Measurements from ENCODE around the gene GAREM1. TPM values are rescaled to one million over a fixed set of nuclear protein-coding genes. Genes with fewer than 3 reads are reported as not detected.

GAREM1 gene
- total RNA-seq, 1 donor from 2014 or later: 26.8 TPM

GRCh38 chr18:32290810-32291209 lies 179.9 kb downstream of the GAREM1 start:
- no peak for DNase-seq (ENCODE audit: low spot score)

- no peak for DNase-seq (ENCODE audit: low spot score)
Observed at GRCh38 chr18:32289483-32290075, 181.1 kb downstream of the GAREM1 start.

DNA sequence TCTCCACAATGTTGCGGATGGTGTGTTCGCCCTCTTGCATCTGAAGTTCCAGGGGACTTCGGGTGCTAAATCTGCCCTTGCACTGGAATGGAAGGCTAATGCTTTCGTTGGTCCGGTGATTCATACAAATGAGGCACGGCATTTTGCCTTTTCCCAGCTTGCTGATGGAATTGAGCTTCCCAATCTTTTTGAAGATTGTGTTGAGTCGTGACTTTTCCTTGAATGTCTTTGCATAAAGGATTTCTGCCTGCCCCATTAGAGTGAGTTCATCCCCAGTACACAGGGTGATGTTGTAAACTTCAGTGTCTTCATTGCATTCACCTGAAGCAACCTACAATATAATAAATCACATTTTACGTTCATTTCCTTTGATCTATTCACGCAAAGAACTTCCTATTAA lies 182.8 kb downstream of the GAREM1 start:
- DNase-seq (ENCODE audit: low spot score): no peak

- DNase-seq (ENCODE audit: low spot score): no peak
Observed at GRCh38 chr18:32287249-32287648, 183.4 kb downstream of the GAREM1 start.

DNA sequence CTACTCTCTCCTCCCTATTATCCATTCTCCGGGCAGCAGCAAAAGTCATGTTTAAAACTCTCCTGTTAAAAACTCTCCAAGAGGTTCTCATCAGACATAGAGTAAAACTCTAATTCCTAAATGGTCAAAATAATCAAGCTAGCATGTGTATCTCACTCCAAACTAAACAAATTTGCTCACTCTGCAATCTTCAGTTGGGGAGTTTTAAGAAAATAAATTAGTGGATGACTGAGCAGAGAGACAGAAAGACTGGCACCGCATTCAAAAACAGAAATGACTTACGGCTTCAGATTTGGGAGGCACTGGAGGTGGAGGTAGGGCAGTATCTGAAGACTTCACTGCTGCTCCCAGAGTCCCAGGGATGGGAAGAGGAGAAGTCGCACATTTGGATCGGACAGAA lies 183.9 kb downstream of the GAREM1 start:
- DNase-seq (ENCODE audit: low spot score): no peak

DNA sequence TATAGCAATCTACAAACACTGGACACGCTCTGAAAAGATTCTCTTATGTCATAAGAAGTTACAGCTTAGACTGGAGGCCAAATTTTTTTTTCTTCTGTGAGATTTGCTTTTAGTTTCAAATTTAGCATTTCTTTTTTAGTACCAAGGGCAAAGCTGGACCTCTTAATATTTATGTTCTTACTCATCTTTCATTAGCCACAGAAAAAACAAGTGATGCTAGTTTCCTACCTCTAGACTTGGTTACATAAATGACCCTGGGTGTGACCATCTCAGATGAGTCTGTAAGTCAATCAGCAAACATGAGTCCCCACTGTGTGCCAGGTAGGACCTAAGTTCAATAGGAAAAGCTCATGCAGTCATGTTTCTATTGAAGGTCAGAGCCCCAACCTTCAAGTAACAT lies 186.4 kb downstream of the GAREM1 start:
- no peak for DNase-seq (ENCODE audit: low spot score)

DNA sequence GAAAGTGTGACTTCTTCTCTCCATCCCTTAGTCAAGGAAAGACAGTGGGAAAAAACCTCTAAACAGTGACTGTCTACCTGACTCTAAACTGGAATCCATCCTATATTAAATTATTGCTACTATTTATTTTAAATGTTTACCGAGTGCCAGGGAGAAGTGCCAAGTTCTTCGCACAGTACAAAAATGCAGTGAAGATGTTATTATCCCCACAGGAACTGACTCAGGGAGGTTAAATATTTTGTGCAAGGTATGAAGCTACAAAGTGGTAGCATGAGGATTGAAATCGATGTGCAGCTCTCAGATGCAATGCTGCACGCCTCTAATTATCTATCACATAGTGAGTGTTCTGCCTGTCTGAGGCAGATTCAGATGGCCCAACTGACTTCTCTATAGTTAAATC lies 189.8 kb downstream of the GAREM1 start:
- no peak for DNase-seq (ENCODE audit: low spot score)

- DNase-seq (ENCODE audit: low spot score): no peak
Observed at GRCh38 chr18:32280188-32280783, 190.4 kb downstream of the GAREM1 start.

GRCh38 chr18:32278177-32278799 lies 192.4 kb downstream of the GAREM1 start:
- no peak for DNase-seq (ENCODE audit: low spot score)

DNA sequence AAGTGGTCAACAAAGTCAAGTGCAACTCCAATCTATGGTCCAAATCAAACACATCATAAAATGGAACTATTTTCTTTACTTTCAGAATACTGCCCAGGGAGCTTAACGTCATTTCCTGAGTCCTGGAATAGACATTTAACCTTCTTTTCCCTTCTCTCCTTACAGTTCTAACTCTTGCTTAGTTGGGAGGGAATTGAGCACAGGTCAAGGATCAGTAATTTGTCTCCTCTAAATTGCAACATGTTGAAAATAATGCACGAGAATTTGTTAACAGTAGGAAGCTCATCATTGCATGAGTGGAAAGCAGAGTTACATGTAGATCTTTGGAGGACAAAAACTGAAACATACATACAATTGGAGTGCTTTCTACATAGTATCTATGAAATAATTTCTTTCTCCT lies 193.1 kb downstream of the GAREM1 start:
- no peak for DNase-seq (ENCODE audit: low spot score)

- DNase-seq (ENCODE audit: low spot score): no peak
Observed at GRCh38 chr18:32276906-32277305, 193.8 kb downstream of the GAREM1 start.

GRCh38 chr18:32276256-32276655 lies 194.4 kb downstream of the GAREM1 start:
- no peak for DNase-seq (ENCODE audit: low spot score)

DNA sequence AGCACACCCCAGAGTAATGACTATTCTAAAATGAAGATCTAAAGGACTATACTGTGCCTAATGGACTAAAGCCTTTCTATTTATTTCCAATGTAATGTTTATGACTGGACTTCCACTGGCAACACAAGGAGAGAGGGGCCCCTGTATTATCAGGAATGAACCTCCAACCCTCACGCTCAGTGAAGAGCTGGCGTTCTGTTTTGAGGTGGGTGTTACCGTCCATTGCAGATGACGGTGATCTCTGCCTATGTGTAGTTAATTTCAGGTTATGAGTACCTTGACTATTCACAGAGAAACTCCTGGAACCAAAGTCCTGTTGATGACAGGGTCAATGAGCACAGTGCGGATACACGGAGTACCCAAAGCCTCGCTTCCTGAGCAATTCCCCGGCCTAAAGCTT lies 195.5 kb downstream of the GAREM1 start:
- no peak for DNase-seq (ENCODE audit: low spot score)

DNA sequence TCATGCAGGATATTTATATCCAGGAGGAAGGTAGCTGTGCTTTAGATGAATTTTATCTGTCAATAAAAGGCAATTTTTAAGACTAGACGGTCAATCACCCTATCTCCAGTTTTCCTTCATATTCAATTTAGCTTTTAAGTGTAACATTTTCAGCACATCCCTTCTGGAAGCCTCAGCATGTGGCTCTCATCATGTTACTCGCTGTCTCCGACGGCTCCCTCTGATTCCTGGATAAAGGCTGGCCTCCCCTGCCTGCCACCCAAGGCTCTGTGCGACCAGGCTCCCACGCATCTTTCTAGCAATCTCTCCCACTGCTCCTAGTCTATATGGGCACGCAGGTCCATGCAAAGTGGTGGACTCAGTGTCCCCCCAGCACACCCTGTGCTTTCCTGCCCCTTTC lies 196.4 kb downstream of the GAREM1 start:
- DNase-seq (ENCODE audit: low spot score): no peak

DNA sequence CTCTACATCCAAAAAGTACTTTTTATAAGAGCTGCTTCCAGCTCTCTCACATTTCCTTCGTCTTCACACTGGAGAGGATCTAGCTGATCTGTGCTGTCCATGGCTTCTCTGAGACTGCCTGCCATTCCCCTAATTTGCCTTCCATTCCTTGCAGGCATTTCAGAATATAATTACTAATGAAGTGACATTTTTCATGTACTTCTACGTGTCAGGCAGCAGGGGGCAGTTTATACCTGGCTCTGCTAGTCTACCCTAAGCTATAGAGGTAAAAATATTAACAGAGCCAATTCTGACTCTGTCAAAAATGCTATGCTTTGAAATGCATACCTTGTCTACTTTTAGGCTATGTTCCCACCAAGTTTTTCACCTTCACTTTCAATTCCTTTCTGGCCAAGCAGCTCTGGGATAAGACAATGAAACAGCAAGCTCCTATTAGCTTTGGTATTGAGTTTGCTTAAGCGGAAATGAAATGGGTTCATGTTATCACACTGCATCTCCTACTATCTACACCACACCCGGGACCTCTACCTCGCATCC lies 198.9 kb downstream of the GAREM1 start:
- no peak for DNase-seq (ENCODE audit: low spot score)

GRCh38 chr18:32270341-32270740 lies 200.3 kb downstream of the GAREM1 start:
- DNase-seq (ENCODE audit: low spot score): no peak

DNA sequence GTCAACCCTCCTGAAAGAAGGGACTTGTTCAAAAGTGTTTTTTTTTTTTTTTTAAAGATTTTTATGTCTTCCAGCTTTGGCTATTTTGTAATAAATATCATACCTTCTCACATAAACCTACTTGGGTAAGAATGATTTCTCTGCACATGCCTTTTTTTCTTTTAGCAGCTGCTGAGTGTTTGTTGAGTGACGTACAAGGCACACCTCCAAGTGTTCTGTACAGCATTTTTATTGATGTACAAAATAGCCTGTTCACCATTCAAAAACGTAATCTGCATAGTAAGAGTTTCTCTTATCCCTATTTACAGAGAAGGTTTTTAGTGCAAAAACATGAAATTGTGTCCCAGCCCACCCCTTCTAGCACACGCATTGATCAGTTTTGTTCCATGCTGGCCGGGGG lies 203.2 kb downstream of the GAREM1 start:
- no peak for DNase-seq (ENCODE audit: low spot score)

DNA sequence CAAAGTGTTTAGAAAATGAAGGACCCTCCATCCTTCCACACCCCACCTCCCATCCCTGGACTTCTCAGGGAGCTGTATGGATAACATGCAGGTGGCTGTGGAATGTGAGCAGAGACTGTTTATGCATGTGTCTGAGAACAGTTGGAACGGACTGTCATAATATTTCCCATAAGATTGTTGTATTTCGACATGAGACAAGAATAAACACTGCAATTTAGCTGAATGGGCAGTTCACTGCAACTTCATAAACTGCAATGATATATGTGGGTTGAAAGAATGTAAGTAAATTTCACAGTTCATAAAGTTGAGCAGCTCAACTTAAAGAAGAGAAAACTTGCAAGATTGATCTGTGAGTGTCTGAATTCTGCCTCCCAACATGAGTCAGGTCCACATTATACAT lies 206.3 kb downstream of the GAREM1 start:
- DNase-seq (ENCODE audit: low spot score): no peak

- no peak for DNase-seq (ENCODE audit: low spot score)
Observed at GRCh38 chr18:32262092-32262491, 208.6 kb downstream of the GAREM1 start.

DNA sequence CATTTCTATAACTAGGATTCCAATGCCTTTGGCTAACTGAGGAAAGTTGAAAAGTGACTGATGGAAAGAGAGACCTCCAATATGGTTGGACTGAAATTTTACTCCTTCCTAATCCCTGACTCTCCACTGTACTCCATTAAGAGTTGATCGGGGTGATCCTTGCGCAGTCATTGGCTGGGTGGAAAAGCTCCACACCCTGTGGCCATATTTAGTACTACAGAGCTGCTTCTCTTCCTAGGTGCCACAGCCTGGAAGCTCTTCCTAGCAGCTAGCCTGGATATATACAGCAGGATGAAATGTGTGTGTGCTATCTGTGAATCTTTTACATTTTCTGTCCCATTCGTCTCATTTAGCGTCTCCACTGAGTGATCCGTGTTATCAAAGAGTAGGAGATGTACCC lies 209.7 kb downstream of the GAREM1 start:
- DNase-seq (ENCODE audit: low spot score): no peak

DNA sequence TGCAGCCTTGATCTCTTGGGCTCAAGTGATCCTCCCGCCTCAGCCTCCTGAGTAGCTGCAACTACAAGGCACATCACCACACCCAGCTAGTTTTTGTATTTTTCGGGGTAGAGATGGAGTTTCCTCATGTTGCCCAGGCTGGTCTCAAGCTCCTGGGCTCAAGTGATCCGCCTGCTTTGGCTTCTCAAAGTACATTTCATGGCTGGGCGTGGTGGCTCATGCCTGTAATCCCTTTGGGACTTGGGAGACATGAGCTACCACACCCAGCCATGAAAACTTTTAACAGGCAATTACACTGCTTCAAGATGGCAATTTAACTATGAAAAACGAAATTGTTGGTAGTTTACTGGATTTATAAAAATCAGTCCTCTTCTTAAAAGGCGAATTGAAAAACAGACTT lies 211.1 kb downstream of the GAREM1 start:
- DNase-seq (ENCODE audit: low spot score): no peak

- DNase-seq (ENCODE audit: low spot score): no peak
Observed at GRCh38 chr18:32258558-32259204, 212.0 kb downstream of the GAREM1 start.

DNA sequence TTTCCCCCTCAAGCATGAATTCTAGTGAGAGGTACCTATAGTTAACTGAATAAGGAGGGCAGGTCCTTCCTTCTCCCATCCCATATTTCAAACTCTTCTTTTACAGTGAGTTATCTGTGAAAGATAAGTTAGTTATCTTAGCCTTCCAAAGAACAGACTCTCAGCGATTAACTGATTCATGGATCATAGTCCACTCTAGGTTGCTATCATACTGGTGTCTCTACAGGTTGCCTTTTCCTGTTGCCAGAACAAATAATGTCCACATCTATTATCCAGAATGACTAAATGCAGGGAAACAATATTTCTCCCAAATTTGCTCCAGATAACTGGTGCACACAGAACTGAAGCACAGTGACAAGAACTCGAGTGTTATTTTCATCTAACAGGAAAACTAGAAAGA lies 212.5 kb downstream of the GAREM1 start:
- DNase-seq (ENCODE audit: low spot score): no peak
